ENCODE measurements around the gene HOTAIR.

The HOTAIR gene

DNA sequence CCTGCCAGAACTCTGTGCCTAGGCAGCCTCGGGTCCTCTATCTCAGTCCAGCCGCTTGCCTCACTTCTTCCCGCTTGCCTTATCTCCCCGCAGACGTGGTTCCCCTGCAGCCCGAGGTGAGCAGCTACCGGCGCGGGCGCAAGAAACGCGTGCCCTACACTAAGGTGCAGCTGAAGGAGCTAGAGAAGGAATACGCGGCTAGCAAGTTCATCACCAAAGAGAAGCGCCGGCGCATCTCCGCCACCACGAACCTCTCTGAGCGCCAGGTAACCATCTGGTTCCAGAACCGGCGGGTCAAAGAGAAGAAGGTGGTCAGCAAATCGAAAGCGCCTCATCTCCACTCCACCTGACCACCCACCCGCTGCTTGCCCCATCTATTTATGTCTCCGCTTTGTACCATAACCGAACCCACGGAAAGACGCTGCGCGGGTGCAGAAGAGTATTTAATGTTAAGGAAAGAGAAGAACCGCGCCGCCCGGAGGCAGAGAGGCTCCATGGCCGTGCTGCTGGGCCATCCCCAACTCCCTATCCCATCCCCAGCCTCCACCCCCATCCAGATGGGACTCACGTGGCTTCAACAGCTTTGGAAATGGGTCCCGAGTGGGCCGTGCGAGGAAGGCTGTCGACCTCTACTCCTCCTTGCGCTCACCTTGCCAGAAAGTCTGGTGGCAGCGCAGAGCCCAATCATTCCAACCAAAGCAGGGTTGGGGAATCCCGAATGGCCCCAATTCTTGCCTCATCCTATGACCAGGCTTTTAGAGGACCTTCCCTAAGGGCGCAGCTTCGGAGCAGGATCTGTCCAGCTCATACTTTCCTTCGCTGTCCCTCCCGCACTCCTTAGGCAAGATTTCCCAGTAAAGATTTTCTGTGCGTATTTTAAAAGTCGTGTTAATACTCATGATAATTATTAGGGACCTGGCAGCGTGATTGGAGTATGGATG lies 29.6 kb downstream of the HOTAIR start:
- Histone ChIP-seq H3K4me3 (ENCODE audit: low read length in 2 of 2) (peak overlapping the region in 1 of 2 donors; percentile 19), H3K4me2 (ENCODE audit: insufficient read depth, low read length, poor library complexity, severe bottlenecking) (no peak overlapping the region), H2BK5ac (ENCODE audit: low read length) (peak overlapping the region; percentile 42), H3K4me1 (ENCODE audit: control insufficient read depth in 2 of 2, insufficient read depth in 1 of 2, low read depth in 1 of 2, low read length in 2 of 2) (no peaks in the 10 kb centered on the region), H4K8ac (ENCODE audit: low read depth, low read length) (no peak overlapping the region), H3K79me1 (ENCODE audit: low read depth, low read length) (no peaks in the 10 kb centered on the region), H3K14ac (ENCODE audit: low read length) (no peak overlapping the region), H2AK5ac (ENCODE audit: low read depth, low read length) (no peak overlapping the region), H4K91ac (ENCODE audit: low read depth, low read length, poor library complexity) (no peak overlapping the region), H3K9ac (ENCODE audit: low read depth, low read length, poor library complexity) (no peak overlapping the region), H3K18ac (ENCODE audit: low read length) (peak overlapping the region; percentile 13), H3K27me3 (ENCODE audit: control insufficient read depth in 3 of 3, insufficient read depth in 3 of 3, low read depth in 1 of 3, low read length in 3 of 3) (peaks cover 47 to 99% (median 88%) of the 10 kb centered on the region in 3 experiments), H2AFZ (ENCODE audit: low read length) (no peak overlapping the region), H3K36me3 (replicated peaks in 1 of 2; ENCODE audit: control insufficient read depth in 2 of 2, insufficient read depth in 2 of 2, low read length in 2 of 2) (no peaks in the 10 kb centered on the region), H2BK15ac (ENCODE audit: low read length) (no peak overlapping the region), H3K27ac (replicated peaks; ENCODE audit: low read length) (no peak overlapping the region), H3K4ac (ENCODE audit: low read length) (no peak overlapping the region), H2BK120ac (ENCODE audit: low read depth, low read length) (no peak overlapping the region), H2BK12ac (ENCODE audit: low read length) (no peak overlapping the region), H3K9me3 (replicated peaks in 1 of 2; ENCODE audit: control insufficient read depth in 2 of 2, insufficient read depth in 1 of 2, low read depth in 1 of 2, low read length in 2 of 2) (peaks cover 0 to 9% of the 10 kb centered on the region in 2 donors), H3K23ac (ENCODE audit: low read depth, low read length, poor library complexity) (peak overlapping the region; percentile 87)
- no CpG with 5 or more reads among the region's 51 CpGs for WGBS, 2 donors (ENCODE audit: extremely low coverage in 2 of 2, insufficient read length in 2 of 2, insufficient replicate concordance in 1 of 2)
- no peak for DNase-seq (ENCODE audit: low spot score)

DNA sequence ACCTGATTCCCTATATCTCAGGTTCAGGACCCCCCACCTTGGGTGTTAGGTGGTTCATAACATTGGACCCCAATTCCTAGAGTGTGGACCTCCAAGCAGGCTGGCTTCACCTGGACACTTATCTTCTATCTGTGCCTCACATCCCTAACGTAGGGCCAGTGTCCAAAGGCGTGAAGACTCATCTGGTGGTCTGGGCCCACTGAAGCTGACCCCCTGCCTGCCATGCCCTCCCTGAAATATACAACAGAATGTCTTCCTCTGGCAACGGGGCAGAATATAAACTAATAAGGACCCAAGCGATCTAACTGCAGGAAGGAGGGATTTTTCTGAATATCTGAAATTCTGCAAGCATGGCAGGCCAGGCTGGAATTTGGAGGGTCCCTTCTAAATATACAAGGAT lies 30.5 kb downstream of the HOTAIR start:
- Histone ChIP-seq H2BK120ac (ENCODE audit: low read depth, low read length) (no peak overlapping the region), H3K79me1 (ENCODE audit: low read depth, low read length) (no peaks in the 10 kb centered on the region), H3K4me2 (ENCODE audit: insufficient read depth, low read length, poor library complexity, severe bottlenecking) (no peak overlapping the region), H3K27me3 (ENCODE audit: control insufficient read depth in 3 of 3, insufficient read depth in 3 of 3, low read depth in 1 of 3, low read length in 3 of 3) (peaks cover 45 to 99% (median 88%) of the 10 kb centered on the region in 3 experiments), H3K9ac (ENCODE audit: low read depth, low read length, poor library complexity) (no peak overlapping the region), H2BK12ac (ENCODE audit: low read length) (no peak overlapping the region), H4K91ac (ENCODE audit: low read depth, low read length, poor library complexity) (no peak overlapping the region), H3K4ac (ENCODE audit: low read length) (no peak overlapping the region), H2AFZ (ENCODE audit: low read length) (no peak overlapping the region), H3K14ac (ENCODE audit: low read length) (no peak overlapping the region), H2AK5ac (ENCODE audit: low read depth, low read length) (no peak overlapping the region), H3K23ac (ENCODE audit: low read depth, low read length, poor library complexity) (peak overlapping the region; percentile 47), H4K8ac (ENCODE audit: low read depth, low read length) (no peak overlapping the region), H3K9me3 (replicated peaks in 1 of 2; ENCODE audit: control insufficient read depth in 2 of 2, insufficient read depth in 1 of 2, low read depth in 1 of 2, low read length in 2 of 2) (peaks cover 0 to 9% of the 10 kb centered on the region in 2 donors), H2BK5ac (ENCODE audit: low read length) (no peak overlapping the region), H3K4me3 (ENCODE audit: low read length in 2 of 2) (no peak overlapping the region), H3K27ac (replicated peaks; ENCODE audit: low read length) (no peak overlapping the region), H3K36me3 (replicated peaks in 1 of 2; ENCODE audit: control insufficient read depth in 2 of 2, insufficient read depth in 2 of 2, low read length in 2 of 2) (no peaks in the 10 kb centered on the region), H3K18ac (ENCODE audit: low read length) (no peak overlapping the region), H3K4me1 (ENCODE audit: control insufficient read depth in 2 of 2, insufficient read depth in 1 of 2, low read depth in 1 of 2, low read length in 2 of 2) (no peaks in the 10 kb centered on the region), H2BK15ac (ENCODE audit: low read length) (no peak overlapping the region)
- DNase-seq (ENCODE audit: low spot score), result no peak
- WGBS, 2 donors (ENCODE audit: extremely low coverage in 2 of 2, insufficient read length in 2 of 2, insufficient replicate concordance in 1 of 2), result no CpG with 5 or more reads among the region's 4 CpGs

DNA sequence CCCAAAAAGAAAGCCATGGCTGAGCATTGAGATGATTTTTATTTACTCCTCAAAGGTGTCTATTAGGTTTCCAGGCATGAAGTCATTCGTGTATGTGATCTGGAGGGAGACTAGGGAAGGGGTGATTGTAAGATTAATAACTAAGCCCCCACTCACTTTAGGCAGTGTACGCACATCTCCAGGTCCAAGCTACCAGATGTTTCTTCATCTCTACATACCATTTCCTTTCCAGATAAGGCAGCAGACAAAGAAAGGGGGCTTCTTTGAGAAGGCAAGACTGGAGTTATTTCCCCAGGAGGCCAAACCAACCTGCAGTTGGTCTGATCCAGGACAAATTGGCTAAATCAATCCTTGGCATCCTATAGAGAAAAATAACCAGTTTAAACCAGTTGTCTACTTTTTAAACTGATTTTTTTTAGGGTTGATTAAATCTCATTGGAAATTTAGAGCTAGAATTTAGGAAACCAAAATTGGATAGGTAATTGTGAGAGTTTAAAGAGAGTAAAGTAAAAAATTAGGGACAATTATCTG lies 32.2 kb downstream of the HOTAIR start:
- Histone ChIP-seq H4K8ac (ENCODE audit: low read depth, low read length) (no peak overlapping the region), H2BK5ac (ENCODE audit: low read length) (no peak overlapping the region), H4K91ac (ENCODE audit: low read depth, low read length, poor library complexity) (no peak overlapping the region), H2BK15ac (ENCODE audit: low read length) (no peak overlapping the region), H3K14ac (ENCODE audit: low read length) (no peak overlapping the region), H2AFZ (ENCODE audit: low read length) (no peak overlapping the region), H3K79me1 (ENCODE audit: low read depth, low read length) (no peaks in the 10 kb centered on the region), H3K27ac (replicated peaks; ENCODE audit: low read length) (no peak overlapping the region), H2BK12ac (ENCODE audit: low read length) (no peak overlapping the region), H3K9ac (ENCODE audit: low read depth, low read length, poor library complexity) (no peak overlapping the region), H3K23ac (ENCODE audit: low read depth, low read length, poor library complexity) (no peak overlapping the region), H3K36me3 (replicated peaks in 1 of 2; ENCODE audit: control insufficient read depth in 2 of 2, insufficient read depth in 2 of 2, low read length in 2 of 2) (no peaks in the 10 kb centered on the region), H3K4me2 (ENCODE audit: insufficient read depth, low read length, poor library complexity, severe bottlenecking) (no peak overlapping the region), H2AK5ac (ENCODE audit: low read depth, low read length) (no peak overlapping the region), H3K4me1 (ENCODE audit: control insufficient read depth in 2 of 2, insufficient read depth in 1 of 2, low read depth in 1 of 2, low read length in 2 of 2) (no peaks in the 10 kb centered on the region), H2BK120ac (ENCODE audit: low read depth, low read length) (no peak overlapping the region), H3K4me3 (ENCODE audit: low read length in 2 of 2) (no peak overlapping the region), H3K4ac (ENCODE audit: low read length) (no peak overlapping the region), H3K18ac (ENCODE audit: low read length) (no peak overlapping the region), H3K27me3 (ENCODE audit: control insufficient read depth in 3 of 3, insufficient read depth in 3 of 3, low read depth in 1 of 3, low read length in 3 of 3) (peaks cover 58 to 99% (median 88%) of the 10 kb centered on the region in 3 experiments), H3K9me3 (replicated peaks in 1 of 2; ENCODE audit: control insufficient read depth in 2 of 2, insufficient read depth in 1 of 2, low read depth in 1 of 2, low read length in 2 of 2) (peaks cover 0 to 11% of the 10 kb centered on the region in 2 donors)
- no CpG with 5 or more reads among the region's 2 CpGs for WGBS, 2 donors (ENCODE audit: extremely low coverage in 2 of 2, insufficient read length in 2 of 2, insufficient replicate concordance in 1 of 2)
- DNase-seq (ENCODE audit: low spot score), result no peak

DNA sequence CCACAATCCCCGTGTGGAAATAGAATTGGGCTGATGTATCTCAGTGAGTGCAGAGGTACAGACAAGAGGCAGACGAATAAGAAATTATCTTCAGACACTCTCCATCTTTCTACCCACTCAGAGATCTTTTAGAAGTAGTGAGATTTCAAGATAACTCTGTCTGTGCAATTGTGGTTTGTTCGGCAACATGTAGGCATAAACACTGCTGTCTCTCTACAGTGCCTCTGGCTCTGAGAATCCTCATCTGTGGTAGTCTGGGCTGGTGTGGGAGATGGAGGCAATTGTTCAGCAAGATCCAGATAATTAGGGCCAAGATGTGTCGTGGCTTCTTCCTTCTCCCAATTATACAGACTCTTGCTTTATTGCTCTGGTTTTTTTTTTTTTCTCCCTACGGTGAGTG lies 33.0 kb downstream of the HOTAIR start:
- Histone ChIP-seq H2AFZ (ENCODE audit: low read length) (no peak overlapping the region), H3K27ac (replicated peaks; ENCODE audit: low read length) (no peak overlapping the region), H3K4me1 (ENCODE audit: control insufficient read depth in 2 of 2, insufficient read depth in 1 of 2, low read depth in 1 of 2, low read length in 2 of 2) (no peaks in the 10 kb centered on the region), H3K36me3 (replicated peaks in 1 of 2; ENCODE audit: control insufficient read depth in 2 of 2, insufficient read depth in 2 of 2, low read length in 2 of 2) (no peaks in the 10 kb centered on the region), H4K8ac (ENCODE audit: low read depth, low read length) (no peak overlapping the region), H3K4me2 (ENCODE audit: insufficient read depth, low read length, poor library complexity, severe bottlenecking) (no peak overlapping the region), H2BK15ac (ENCODE audit: low read length) (no peak overlapping the region), H3K9ac (ENCODE audit: low read depth, low read length, poor library complexity) (no peak overlapping the region), H3K14ac (ENCODE audit: low read length) (no peak overlapping the region), H3K9me3 (replicated peaks in 1 of 2; ENCODE audit: control insufficient read depth in 2 of 2, insufficient read depth in 1 of 2, low read depth in 1 of 2, low read length in 2 of 2) (peaks cover 0 to 16% of the 10 kb centered on the region in 2 donors), H3K23ac (ENCODE audit: low read depth, low read length, poor library complexity) (no peak overlapping the region), H2BK5ac (ENCODE audit: low read length) (no peak overlapping the region), H3K27me3 (ENCODE audit: control insufficient read depth in 3 of 3, insufficient read depth in 3 of 3, low read depth in 1 of 3, low read length in 3 of 3) (peaks cover 65 to 99% (median 90%) of the 10 kb centered on the region in 3 experiments), H4K91ac (ENCODE audit: low read depth, low read length, poor library complexity) (no peak overlapping the region), H2AK5ac (ENCODE audit: low read depth, low read length) (no peak overlapping the region), H3K4me3 (ENCODE audit: low read length in 2 of 2) (no peak overlapping the region), H3K4ac (ENCODE audit: low read length) (no peak overlapping the region), H3K79me1 (ENCODE audit: low read depth, low read length) (no peaks in the 10 kb centered on the region), H2BK12ac (ENCODE audit: low read length) (no peak overlapping the region), H2BK120ac (ENCODE audit: low read depth, low read length) (no peak overlapping the region), H3K18ac (ENCODE audit: low read length) (no peak overlapping the region)
- no peak for DNase-seq (ENCODE audit: low spot score)
- no CpG with 5 or more reads among the region's 5 CpGs for WGBS, 2 donors (ENCODE audit: extremely low coverage in 2 of 2, insufficient read length in 2 of 2, insufficient replicate concordance in 1 of 2)
